Fibroblast of mammary gland (primary cell): ENCODE measurements around the gene TMPRSS11D.
A peak's percentile ranks its signal among the peaks of the same experiment; 100 is the strongest.

Source experiments
- DNase-seq: peaks from one replicate; pipeline ENCODE4 v3.0.0-alpha.2; 2010; ENCODE audit warnings: low read depth
- H3K4me3 ChIP-seq: 2 replicates; pipeline ENCODE4 v1.5.1; 2011; ENCODE audit warnings: low read depth, mild to moderate bottlenecking, low read length, moderate library complexity; ENCODE audit not compliant: control insufficient read depth
- TF ChIP-seq, protein P1 (sequence below): conservative IDR thresholded peaks from 2 replicates; pipeline ENCODE4 v1.5.1; 2011; ENCODE audit warnings: low read depth, low read length, inconsistent platforms; ENCODE audit not compliant: control insufficient read depth, insufficient read depth

TMPRSS11D gene

DNA sequence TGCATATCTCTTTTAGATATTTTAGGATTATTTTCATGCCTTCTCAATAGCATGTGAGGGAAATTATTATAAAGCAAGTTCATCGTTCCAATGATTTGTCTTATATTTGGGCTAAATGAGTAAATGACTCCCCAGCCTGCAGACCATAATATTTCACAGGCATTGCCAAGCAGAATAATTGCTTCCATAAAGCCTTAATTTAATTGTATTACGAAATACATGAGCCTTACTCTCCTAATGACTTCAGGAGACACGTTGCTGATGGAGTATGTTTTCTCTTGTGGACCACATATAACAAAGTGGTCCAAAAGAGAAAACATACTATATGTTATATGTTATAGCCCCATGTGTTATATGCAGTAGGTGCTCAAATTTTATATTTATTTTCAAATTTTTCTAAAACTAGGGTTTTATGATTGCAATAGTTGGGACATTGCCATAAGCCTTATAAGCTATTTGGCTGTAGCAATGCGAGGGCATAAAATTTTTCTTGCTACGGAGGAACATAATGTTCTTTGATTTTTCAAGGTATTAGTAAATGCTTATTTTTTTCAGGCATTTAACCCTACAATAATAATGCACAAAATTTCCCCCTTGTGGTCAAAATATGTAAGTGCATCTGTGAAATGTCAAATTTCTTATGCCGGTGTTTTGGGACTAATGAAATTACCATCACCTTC lies 26.2 kb upstream of the TMPRSS11D start:
- TF ChIP-seq, protein P1, sequence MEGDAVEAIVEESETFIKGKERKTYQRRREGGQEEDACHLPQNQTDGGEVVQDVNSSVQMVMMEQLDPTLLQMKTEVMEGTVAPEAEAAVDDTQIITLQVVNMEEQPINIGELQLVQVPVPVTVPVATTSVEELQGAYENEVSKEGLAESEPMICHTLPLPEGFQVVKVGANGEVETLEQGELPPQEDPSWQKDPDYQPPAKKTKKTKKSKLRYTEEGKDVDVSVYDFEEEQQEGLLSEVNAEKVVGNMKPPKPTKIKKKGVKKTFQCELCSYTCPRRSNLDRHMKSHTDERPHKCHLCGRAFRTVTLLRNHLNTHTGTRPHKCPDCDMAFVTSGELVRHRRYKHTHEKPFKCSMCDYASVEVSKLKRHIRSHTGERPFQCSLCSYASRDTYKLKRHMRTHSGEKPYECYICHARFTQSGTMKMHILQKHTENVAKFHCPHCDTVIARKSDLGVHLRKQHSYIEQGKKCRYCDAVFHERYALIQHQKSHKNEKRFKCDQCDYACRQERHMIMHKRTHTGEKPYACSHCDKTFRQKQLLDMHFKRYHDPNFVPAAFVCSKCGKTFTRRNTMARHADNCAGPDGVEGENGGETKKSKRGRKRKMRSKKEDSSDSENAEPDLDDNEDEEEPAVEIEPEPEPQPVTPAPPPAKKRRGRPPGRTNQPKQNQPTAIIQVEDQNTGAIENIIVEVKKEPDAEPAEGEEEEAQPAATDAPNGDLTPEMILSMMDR: peak; percentile 63
- DNase-seq: peak; percentile 43
- H3K4me3 ChIP-seq: no peak overlapping the region

- no peak overlapping the region for H3K4me3 ChIP-seq
- TF ChIP-seq, protein P1: no peak
- no peak for DNase-seq
Observed at GRCh38 chr4:67907650-67908049, 23.8 kb upstream of the TMPRSS11D start.

DNA sequence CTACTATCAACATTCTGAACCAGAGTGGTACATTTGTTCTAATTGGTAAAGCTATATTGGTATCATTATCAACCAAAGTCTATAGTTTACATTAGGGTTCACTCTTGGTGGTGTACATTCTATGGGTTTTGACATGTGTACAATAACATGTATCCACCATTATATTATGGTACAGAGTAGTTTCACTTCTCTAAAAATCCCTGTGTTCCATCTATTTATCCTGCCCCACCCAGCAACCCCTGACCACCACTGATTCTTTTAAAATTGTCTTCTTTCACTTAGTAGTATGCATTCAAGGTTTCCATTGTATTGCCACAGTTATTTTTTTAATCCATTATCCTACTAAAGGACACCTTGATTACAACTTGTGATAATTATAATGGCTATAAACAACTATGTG lies 15.3 kb upstream of the TMPRSS11D start:
- H3K4me3 ChIP-seq: no peak overlapping the region
- TF ChIP-seq, protein P1: no peak
- no peak for DNase-seq

- H3K4me3 ChIP-seq: no peak overlapping the region
- TF ChIP-seq, protein P1: no peak
- no peak for DNase-seq
Observed at GRCh38 chr4:67897686-67898085, 13.9 kb upstream of the TMPRSS11D start.

DNA sequence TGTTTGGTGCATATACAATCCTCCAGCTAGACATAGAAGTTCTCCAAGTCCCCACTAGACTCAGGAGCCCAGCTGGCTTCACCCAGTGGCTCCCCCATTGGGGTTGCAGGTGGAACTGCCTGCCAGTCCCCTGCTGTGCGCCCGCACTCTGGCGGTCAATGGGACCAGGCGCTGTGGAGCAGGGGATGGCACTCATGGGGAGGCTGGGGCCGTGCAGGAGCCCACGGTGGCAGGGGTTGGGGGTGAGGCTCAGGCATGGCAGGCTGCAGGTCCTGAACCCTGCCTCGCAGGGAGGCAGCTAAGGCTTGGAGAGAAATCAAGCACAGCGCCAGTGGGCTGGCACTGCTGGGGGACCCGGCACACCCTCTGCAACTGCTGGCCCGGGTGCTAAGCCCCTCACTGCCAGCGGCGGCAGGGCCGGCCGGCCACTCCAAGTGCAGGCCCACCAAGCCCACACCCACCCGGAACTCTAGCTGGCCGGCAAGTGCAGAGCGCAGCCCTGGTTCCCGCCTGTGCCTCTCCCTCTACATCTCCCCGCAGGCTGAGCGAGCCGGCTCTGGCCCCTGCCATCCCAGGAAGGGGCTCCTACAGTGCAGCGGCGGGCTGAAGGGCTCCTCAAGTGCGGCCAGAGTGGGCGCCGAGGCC lies 12.7 kb upstream of the TMPRSS11D start:
- DNase-seq: no peak
- H3K4me3 ChIP-seq: no peak overlapping the region
- TF ChIP-seq, protein P1: no peak

GRCh38 chr4:67894659-67895058 lies 10.9 kb upstream of the TMPRSS11D start:
- no peak overlapping the region for H3K4me3 ChIP-seq
- DNase-seq: no peak
- TF ChIP-seq, protein P1: no peak
